Kidney tubule cell (primary cell): ENCODE results near the gene MRGPRF.

Source experiments
- DNase-seq: peaks from one replicate; pipeline ENCODE4 v3.0.0-alpha.2; 2018; ENCODE audit warnings: low spot score

The MRGPRF gene, protein sequence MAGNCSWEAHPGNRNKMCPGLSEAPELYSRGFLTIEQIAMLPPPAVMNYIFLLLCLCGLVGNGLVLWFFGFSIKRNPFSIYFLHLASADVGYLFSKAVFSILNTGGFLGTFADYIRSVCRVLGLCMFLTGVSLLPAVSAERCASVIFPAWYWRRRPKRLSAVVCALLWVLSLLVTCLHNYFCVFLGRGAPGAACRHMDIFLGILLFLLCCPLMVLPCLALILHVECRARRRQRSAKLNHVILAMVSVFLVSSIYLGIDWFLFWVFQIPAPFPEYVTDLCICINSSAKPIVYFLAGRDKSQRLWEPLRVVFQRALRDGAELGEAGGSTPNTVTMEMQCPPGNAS

GRCh38 chr11:69013009-69013951 is at the start of gene MRGPRF:
Gene MRGPRF, minus strand, starts transcription at chr11:69013246. Its CDS starts 3,345 bp downstream, at chr11:69009901.
- DNase-seq, result peak; percentile 41

DNA sequence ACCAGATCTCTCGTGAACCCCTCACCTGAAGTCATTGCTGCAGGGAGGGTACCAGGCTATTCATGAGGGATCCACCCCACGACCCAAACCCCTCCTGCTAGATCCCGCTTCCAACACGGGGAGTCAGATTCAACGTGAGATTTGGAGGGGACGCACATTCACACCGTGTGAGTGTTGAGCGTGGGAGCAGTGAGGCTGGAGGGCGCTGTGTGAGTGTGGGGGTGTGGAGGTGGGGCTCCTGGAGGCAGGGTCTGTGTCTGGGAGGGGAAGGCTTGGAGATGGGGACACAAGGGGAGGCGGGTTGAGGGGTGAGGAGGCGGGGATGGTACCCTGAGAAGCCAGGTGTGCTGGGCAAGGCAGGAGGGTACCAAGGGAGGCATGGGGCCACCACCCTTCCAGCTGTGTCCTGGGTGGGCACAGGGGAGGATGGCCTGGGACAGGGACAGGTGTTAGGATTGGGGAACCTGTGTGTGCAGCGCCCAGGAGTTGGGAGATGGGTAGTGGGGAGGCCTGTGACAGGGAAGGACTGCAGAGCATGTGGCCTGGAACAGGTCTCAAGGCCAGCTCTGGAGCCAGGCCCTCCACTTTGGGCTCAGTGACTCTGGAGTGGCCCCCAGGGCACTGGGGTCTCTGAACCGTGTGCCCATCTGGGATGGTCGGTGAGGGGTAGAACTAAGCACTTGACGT is 49.3 kb upstream of the MRGPRF start:
- DNase-seq, result no peak

- no peak for DNase-seq
Measured at GRCh38 chr11:69061713-69062053, 48.6 kb upstream of the MRGPRF start.

- no peak for DNase-seq
Measured at GRCh38 chr11:69060806-69061712, 48.0 kb upstream of the MRGPRF start.

GRCh38 chr11:69059985-69060384 is 46.9 kb upstream of the MRGPRF start:
- no peak for DNase-seq

DNA sequence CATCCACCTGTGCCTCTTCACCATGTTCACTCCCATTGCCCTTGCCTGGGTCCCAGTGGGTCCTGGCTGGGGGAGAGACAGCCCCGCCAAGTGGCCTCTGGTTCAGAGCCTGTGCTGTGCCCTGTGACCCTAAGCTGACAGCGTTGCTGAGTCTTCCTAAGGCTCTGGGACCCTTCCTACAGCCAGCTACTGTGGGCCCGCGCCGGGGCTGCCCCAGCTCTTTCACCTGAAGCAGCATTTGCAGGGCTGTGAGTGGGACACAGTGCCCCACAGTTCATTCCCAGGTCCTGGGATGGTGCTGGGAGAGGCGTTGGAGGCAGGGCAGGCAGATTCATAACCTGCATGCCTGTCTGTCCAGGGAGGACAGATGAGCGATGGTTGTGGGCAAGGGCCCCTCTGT is 46.4 kb upstream of the MRGPRF start:
- no peak for DNase-seq

GRCh38 chr11:69058511-69059270 is 45.6 kb upstream of the MRGPRF start:
- no peak for DNase-seq

DNA sequence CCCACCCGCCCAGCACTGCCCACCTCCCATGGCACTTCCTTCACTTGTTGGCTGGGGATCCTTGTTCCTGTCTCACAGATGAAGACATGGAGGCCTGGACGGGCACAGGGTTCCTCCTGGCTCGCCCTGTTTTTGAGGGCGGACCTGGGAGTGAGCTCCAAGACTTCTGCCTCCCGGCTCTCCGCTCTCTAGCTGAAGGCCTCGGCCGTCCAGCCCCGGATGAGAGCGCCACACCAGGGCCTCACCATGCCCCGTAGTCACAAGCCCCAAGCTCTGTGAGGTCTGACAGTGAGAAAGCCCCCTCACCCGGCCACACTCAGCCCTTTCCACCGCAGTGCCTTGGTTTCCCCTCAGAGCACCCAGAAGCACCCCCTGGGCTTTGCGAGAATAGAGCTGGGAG is 44.8 kb upstream of the MRGPRF start:
- DNase-seq, result no peak

GRCh38 chr11:69057236-69057635 is 44.2 kb upstream of the MRGPRF start:
- DNase-seq, result no peak

GRCh38 chr11:69055598-69056516 is 42.8 kb upstream of the MRGPRF start:
- no peak for DNase-seq

- DNase-seq, result no peak
Measured at GRCh38 chr11:69055212-69055586, 42.2 kb upstream of the MRGPRF start.

GRCh38 chr11:69054397-69055211 is 41.6 kb upstream of the MRGPRF start:
- no peak for DNase-seq

DNA sequence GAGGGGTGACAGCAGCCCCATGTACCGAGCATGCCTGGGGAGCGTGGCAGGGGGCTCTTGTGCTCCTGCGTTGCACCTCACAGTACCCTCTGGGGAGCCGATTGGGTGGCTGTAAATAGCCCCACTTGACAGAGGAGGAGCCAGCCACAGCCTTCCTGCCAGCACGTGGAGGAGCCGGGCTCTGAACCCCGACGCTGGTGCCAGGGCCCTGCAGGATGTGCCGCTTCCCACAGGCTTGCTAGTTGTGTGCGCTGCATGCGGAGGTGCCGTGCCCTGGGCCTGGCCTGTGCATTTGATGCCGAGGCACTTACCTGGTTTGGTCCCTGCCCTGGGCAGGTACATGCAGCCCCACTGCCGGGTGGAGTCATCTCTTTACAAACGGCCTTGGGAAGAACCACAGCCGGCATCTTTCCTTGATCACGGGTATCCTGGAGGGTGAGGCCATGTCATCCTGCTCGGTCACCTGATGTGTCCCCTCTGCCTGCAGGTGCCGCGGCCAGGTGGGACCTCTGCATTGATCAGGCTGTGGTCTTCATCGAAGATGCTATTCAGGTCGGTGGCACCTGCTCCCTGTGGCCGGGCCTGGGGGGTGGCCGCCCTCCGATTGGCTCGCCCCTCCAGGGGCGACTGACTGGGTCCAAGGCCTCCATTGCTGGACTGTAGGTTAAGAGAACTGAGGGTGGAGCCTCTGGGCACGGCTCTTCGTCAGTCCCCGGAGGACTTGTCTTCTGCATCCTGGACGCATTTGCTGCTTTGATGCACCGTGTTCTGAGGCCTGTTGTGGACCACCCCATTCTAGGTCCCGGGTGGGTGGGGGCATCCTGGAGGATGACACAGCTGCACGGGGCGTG is 40.7 kb upstream of the MRGPRF start:
- no peak for DNase-seq

DNA sequence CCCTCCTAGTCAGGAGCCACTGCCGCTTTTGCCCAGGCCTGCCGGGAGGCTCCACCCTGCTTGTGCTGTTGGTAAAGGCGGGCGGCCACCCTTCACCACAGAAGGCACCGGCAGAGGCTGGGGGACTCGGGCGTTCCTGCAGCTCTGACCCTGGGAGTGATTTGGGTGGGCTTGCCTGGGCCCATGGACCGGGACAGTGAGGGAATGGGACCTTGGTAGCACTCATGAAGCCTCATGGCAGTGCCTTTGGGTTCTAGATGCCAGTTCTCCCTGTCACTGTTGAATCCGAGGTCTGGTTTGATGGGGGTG is 40.1 kb upstream of the MRGPRF start:
- DNase-seq, result no peak

DNA sequence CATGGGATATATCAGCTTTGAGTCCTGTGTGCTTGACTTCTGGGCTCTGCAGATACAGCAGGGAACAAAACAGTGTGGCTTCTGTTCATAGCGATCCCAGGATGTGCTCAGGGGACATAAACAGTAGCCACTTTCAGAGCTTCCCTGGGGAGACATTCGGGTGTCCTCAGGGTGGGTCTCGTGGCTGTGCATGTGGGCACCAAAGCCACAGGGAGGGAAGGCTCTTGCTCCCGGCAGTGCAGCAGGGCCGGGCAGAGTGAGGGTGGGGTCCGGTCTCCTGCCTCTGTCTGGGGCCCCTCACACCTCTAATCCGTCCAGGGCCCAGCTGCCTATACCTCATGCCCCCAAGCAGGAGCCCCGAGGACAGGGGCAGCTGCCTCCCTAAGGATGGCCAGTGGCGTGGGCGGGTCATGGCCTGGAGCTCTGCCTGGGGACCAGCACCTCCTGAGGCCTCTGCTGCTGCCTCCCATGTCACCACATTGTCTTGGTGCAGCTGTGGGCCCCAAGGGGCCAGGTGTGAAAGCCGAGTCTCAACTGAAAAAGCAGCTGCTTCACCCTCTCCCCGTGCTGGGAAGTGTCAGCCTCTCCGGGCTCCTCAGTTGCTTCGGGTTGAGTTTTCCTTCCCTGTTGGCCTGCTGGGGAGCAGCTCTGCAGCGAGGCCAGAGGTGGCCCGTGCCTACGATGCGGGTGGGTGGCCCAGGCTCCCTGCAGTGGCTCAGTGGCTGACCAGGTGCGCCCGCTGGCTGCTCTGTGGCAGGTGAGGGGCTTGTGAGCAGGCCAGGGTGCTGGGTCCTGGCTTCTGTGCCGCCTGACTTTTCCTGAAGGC is 39.5 kb upstream of the MRGPRF start:
- no peak for DNase-seq

- DNase-seq, result no peak
Measured at GRCh38 chr11:69051381-69052342, 38.6 kb upstream of the MRGPRF start.
